ENCODE results near the gene C2CD4B.

- no peak for TF ChIP-seq CTCF (IDR thresholded peaks at IDR 0.05)
- no peak for TF ChIP-seq POLR2A (IDR thresholded peaks at IDR 0.05)
These were observed 23.7 kb upstream of the C2CD4B start for GRCh38 chr15:62188744-62189143.
